ENCODE results near the gene PARP6. TPM values are rescaled to one million over a fixed set of nuclear protein-coding genes. Genes with fewer than 3 reads are reported as not detected.
A peak's percentile ranks its signal among the peaks of the same experiment; 100 is the strongest.

PARP6 gene
- 24.8 and 28.8 TPM in 2 replicates for total RNA-seq (2014; rRNA removed; shearing (Covaris generic))

GRCh38 chr15:72272213-72272996, at the start of gene PARP6:
Gene PARP6, minus strand, starts transcription at chr15:72272554. Its CDS starts 5,077 bp downstream, at chr15:72267477.
- peaks cover 5% of the 10 kb centered on the region for H3K36me3 ChIP-seq (replicated peaks; ENCODE audit: control insufficient read depth, insufficient read depth, low read length)
- H3K4me3 ChIP-seq (ENCODE audit: insufficient read depth, low read depth, low read length) = peak within 1 kb of the TSS; percentile 86
- peak; percentile 98 for DNase-seq

GRCh38 chr15:72319985-72320671, 47.8 kb upstream of the PARP6 start, which contains the start of gene CELF6:
Gene CELF6, minus strand, starts transcription at chr15:72320157. Its CDS starts 283 bp downstream, at chr15:72319874.
- Histone ChIP-seq H3K36me3 (replicated peaks; ENCODE audit: control insufficient read depth, insufficient read depth, low read length) (no peaks in the 10 kb centered on the region), H3K4me3 (ENCODE audit: insufficient read depth, low read depth, low read length) (peak within 1 kb of the TSS; percentile 47), H3K27me3 (ENCODE audit: control insufficient read depth, insufficient read depth, low read length) (peaks cover 37% of the 10 kb centered on the region)
- DNase-seq = peak; percentile 99

More at GRCh38 chr15:72272213-72272996, at the start of gene PARP6:
- H3K27me3 ChIP-seq (ENCODE audit: control insufficient read depth, insufficient read depth, low read length) = peaks cover 4% of the 10 kb centered on the region; the same call in 1 of the 2 replicates

- DNase-seq = no peak
- Histone ChIP-seq H3K27me3 (ENCODE audit: control insufficient read depth, insufficient read depth, low read length) (peaks cover 37% of the 10 kb centered on the region), H3K36me3 (replicated peaks; ENCODE audit: control insufficient read depth, insufficient read depth, low read length) (no peaks in the 10 kb centered on the region), H3K4me3 (ENCODE audit: insufficient read depth, low read depth, low read length) (peak overlapping the region; percentile 8)
Measured at GRCh38 chr15:72319360-72319984, 47.1 kb upstream of the PARP6 start.

GRCh38 chr15:72318408-72318942, 46.1 kb upstream of the PARP6 start:
- H3K4me3 ChIP-seq (ENCODE audit: insufficient read depth, low read depth, low read length) = no peak overlapping the region
- H3K27me3 ChIP-seq (ENCODE audit: control insufficient read depth, insufficient read depth, low read length) = peaks cover 41% of the 10 kb centered on the region
- no peaks in the 10 kb centered on the region for H3K36me3 ChIP-seq (replicated peaks; ENCODE audit: control insufficient read depth, insufficient read depth, low read length)
- no peak for DNase-seq

- Histone ChIP-seq H3K27me3 (ENCODE audit: control insufficient read depth, insufficient read depth, low read length) (peaks cover 39% of the 10 kb centered on the region), H3K4me3 (ENCODE audit: insufficient read depth, low read depth, low read length) (no peak overlapping the region), H3K36me3 (replicated peaks; ENCODE audit: control insufficient read depth, insufficient read depth, low read length) (no peaks in the 10 kb centered on the region)
- DNase-seq = no peak
Measured at GRCh38 chr15:72315706-72316370, 43.5 kb upstream of the PARP6 start.

- Histone ChIP-seq H3K4me3 (ENCODE audit: insufficient read depth, low read depth, low read length) (no peak overlapping the region), H3K27me3 (ENCODE audit: control insufficient read depth, insufficient read depth, low read length) (peaks cover 32% of the 10 kb centered on the region), H3K36me3 (replicated peaks; ENCODE audit: control insufficient read depth, insufficient read depth, low read length) (no peaks in the 10 kb centered on the region)
- no peak for DNase-seq
Measured at GRCh38 chr15:72313881-72314280, 41.5 kb upstream of the PARP6 start.

- Histone ChIP-seq H3K27me3 (ENCODE audit: control insufficient read depth, insufficient read depth, low read length) (peaks cover 27% of the 10 kb centered on the region), H3K4me3 (ENCODE audit: insufficient read depth, low read depth, low read length) (no peak overlapping the region), H3K36me3 (replicated peaks; ENCODE audit: control insufficient read depth, insufficient read depth, low read length) (no peaks in the 10 kb centered on the region)
- no peak for DNase-seq
Measured at GRCh38 chr15:72313448-72313840, 41.1 kb upstream of the PARP6 start.

- no peaks in the 10 kb centered on the region for H3K36me3 ChIP-seq (replicated peaks; ENCODE audit: control insufficient read depth, insufficient read depth, low read length)
- DNase-seq = peak; percentile 87
- H3K4me3 ChIP-seq (ENCODE audit: insufficient read depth, low read depth, low read length) = no peak overlapping the region
- H3K27me3 ChIP-seq (ENCODE audit: control insufficient read depth, insufficient read depth, low read length) = peaks cover 21% of the 10 kb centered on the region
Measured at GRCh38 chr15:72312605-72313447, 40.5 kb upstream of the PARP6 start.

- no peak overlapping the region for H3K4me3 ChIP-seq (ENCODE audit: insufficient read depth, low read depth, low read length)
- peaks cover 6% of the 10 kb centered on the region for H3K27me3 ChIP-seq (ENCODE audit: control insufficient read depth, insufficient read depth, low read length)
- no peaks in the 10 kb centered on the region for H3K36me3 ChIP-seq (replicated peaks; ENCODE audit: control insufficient read depth, insufficient read depth, low read length)
- DNase-seq = no peak
Measured at GRCh38 chr15:72307026-72307425, 34.7 kb upstream of the PARP6 start.

- H3K4me3 ChIP-seq (ENCODE audit: insufficient read depth, low read depth, low read length) = no peak overlapping the region
- DNase-seq = peak; percentile 76
- peaks cover 6% of the 10 kb centered on the region for H3K27me3 ChIP-seq (ENCODE audit: control insufficient read depth, insufficient read depth, low read length)
- H3K36me3 ChIP-seq (replicated peaks; ENCODE audit: control insufficient read depth, insufficient read depth, low read length) = no peaks in the 10 kb centered on the region
Measured at GRCh38 chr15:72306211-72306785, 33.9 kb upstream of the PARP6 start.

- Histone ChIP-seq H3K4me3 (ENCODE audit: insufficient read depth, low read depth, low read length) (no peak overlapping the region), H3K36me3 (replicated peaks; ENCODE audit: control insufficient read depth, insufficient read depth, low read length) (no peaks in the 10 kb centered on the region), H3K27me3 (ENCODE audit: control insufficient read depth, insufficient read depth, low read length) (peaks cover 3% of the 10 kb centered on the region)
- DNase-seq = no peak
Measured at GRCh38 chr15:72304596-72304995, 32.2 kb upstream of the PARP6 start.

GRCh38 chr15:72302955-72303354, 30.6 kb upstream of the PARP6 start:
- DNase-seq = no peak
- Histone ChIP-seq H3K36me3 (replicated peaks; ENCODE audit: control insufficient read depth, insufficient read depth, low read length) (no peaks in the 10 kb centered on the region), H3K27me3 (ENCODE audit: control insufficient read depth, insufficient read depth, low read length) (peaks cover 3% of the 10 kb centered on the region)

More at GRCh38 chr15:72302955-72303354, 30.6 kb upstream of the PARP6 start:
- H3K4me3 ChIP-seq (ENCODE audit: insufficient read depth, low read depth, low read length) = no peak overlapping the region

Data from H7 (cell line).